NCI-H2227 treated with DMSO at 0.1 percent for 48 hours (cell line): ENCODE results near the gene EMP2.

Source experiments
- DNase-seq: peaks from one replicate; lab custom pipeline; 2025; lab: John Stamatoyannopoulos, UW

Gene EMP2

DNA sequence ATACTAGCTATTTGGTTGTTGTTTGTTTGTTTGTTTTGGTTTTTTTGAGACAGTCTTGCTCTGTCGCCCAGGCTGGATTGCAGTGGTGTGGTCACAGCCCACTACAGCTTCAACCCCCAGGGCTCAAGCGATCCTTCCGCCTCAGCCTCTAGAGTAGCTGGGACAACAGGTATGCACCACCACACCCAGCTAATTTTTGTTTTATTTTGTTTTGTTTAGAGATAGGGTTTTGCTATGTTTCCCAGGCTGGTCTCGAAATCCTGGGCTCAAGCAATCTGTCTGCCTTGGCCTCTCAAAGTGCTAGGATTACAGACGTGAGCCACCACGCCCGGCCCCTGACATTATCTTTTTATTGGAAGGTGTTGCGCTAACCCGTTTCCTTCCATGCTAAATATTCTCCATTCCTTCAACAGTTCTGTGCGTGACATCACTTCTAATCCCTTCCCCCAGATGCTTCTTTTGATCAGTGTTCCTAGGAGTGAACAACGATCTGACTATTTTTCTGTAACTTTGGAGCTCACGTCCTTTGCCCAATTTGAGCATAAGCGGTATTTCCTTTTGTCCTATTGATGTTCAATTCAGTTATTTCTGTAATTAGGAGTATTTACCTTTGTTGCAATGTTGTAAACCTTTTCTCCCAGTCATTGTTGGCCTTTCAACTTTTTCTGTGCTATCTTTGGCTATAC, 30.2 kb upstream of the EMP2 start:
- no peak for DNase-seq

GRCh38 chr16:10609402-10609774, 29.0 kb upstream of the EMP2 start:
- no peak for DNase-seq

GRCh38 chr16:10608687-10609401, 28.4 kb upstream of the EMP2 start:
- no peak for DNase-seq

DNA sequence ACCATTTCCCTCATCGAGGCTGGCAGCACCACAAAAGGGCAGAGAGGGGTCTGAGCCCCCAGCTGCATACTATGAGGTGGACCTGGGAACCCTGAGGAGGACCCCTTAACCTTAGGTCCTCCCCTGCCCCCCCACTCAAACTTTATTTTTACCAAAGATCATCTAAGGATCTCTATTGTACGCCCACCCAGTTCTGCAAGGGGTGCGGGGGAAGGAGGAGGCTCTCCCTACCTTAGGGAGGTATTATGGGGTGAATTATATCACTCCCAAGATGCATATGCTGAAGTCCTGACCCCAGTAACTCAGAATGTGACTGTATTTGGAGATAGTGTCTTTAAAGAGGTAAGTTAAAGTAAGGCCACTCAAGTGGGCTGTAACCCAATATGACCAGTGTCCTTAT, 26.8 kb upstream of the EMP2 start:
- DNase-seq = no peak

GRCh38 chr16:10606607-10607006, 26.2 kb upstream of the EMP2 start:
- DNase-seq = no peak

- no peak for DNase-seq
Observed at GRCh38 chr16:10605636-10606035, 25.2 kb upstream of the EMP2 start.

GRCh38 chr16:10601444-10602408, 21.3 kb upstream of the EMP2 start:
- DNase-seq = no peak

DNA sequence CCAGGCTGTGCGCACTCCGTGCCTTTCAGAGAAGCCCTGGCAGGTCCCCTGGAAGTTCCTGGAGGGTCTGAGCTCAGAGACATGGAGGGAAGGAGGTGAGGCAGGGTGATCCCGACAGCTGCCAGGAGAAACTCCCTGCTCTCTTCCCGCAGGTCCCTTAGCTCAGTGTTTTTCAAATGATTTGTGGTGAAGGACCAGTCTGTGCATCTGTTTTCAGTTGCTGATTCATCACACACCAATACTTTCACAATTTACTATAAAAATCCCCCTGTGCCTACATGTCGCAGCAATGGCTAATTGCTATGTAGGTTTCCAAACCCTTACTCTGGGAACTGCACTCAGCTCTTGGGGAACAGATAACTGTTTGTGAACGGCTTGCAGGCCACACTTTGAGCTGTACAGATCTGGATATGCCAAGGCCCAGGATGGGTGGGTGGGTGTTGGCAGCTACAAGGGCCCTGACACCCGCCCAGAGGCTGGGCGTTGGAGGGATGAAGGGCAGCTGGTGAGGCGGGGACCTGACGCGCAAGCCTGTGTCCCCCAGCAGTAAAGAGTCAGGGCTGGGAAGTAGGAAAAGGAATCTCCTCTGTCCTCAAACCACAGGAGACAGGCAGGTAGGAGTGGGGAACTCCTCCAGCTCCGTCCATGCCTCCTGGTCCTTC, 20.5 kb upstream of the EMP2 start:
- no peak for DNase-seq

GRCh38 chr16:10599626-10600025, 19.2 kb upstream of the EMP2 start:
- no peak for DNase-seq

DNA sequence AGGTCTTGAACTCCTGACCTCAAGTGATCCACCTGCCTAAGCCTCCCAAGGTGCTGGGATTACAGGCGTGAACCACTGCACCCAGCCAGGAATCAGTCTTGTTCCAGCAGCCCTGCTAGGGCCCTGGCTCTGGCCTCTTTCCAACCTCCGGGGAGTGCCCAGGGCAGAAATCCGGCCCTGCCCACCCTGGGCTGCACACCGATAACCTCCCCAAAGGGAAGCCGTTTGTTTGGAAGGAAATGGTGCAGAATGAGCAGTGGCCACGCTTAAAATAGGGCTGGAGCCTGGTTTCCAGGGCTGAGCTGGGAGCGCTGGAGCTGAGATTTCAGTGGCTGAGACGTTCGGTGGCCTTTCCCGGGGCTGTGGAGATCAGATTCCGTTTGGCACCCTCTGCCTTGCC, 17.8 kb upstream of the EMP2 start:
- no peak for DNase-seq

GRCh38 chr16:10597187-10597601, 16.8 kb upstream of the EMP2 start:
- no peak for DNase-seq

DNA sequence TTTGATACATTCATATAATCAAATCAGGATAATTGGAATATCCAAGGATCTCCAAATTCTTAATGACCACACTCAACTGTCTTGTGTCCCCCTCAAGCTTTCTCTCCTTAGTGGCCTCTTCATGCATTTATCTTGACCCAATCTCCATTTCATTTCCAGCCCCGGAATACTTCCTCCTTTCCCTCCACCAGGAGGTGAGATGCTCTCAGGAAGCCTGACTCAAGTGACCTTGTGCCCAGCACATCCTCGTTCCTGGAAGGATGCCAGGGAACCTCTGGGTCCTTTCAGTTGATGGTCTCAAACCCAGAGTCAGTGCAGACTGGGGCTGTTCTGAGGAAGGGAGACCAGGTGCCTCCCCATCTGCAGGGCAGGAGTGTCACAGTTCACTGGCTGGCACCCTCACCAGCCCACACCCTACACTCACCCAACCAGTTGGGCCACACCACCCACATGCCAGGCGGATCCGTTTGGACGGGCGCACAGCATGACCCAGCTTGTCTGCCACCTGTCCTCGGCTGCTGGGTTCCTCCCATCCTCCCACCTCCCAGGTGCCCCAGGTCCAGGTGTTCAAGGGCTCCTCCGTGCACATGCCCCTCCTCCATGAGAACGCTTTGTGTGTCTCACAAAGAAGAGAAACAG, 14.0 kb upstream of the EMP2 start:
- DNase-seq = no peak

DNA sequence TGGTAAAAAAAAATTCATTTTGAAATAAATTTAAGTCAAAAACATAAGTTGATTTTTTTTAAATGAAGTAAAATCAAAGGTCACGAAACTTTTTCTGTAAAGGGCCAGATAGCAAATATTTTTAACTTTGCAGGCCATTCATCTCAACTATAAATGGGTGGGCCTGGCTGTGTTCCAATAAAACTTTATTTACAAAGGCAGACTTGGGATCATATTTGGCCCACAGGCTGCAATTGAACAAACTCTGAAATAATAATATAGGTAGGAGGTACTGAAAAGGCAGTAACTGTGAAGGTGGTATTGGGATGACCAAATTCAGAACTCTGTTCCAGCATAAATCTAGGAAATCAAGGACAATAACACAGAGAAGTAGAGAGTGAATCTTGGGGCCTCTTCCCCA, 12.2 kb upstream of the EMP2 start:
- no peak for DNase-seq

GRCh38 chr16:10590342-10590741, 9.9 kb upstream of the EMP2 start:
- no peak for DNase-seq

DNA sequence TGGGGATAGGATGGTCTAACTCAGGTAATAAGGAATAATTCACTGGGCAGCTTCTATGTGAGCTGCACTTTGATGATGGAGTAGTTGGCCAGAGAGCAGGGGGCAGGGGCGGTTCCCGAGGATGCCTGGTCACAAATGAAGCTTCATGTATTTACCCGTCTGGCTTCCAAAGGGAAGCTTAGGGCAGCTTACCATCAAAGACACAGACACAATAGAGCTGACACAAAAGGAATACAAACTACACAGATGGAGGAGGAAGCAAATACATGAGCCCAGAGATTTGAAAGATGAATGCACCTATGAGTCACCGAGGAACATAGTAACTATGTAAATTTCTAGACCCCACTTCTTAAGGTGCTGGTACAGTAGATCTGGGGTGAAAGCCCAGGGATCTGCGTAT, 8.7 kb upstream of the EMP2 start:
- no peak for DNase-seq

DNA sequence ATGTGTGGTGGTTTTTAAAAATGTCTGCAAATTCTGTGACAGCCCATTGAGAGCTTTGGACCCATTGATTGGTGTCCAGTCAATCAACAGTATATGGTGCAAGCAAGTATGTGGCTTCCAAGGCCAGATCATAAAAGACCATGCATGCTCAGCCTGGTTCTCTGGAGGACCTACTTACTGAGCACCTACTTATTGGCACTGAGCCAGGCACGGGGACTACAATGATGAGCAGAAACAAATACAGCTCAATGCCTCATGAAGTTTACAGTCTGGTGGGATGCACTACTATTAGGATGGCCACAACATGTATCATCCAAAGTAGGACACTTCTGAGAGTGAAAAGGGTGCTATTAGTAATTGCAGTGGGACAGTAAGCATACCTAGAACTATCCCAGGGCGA, 7.2 kb upstream of the EMP2 start:
- no peak for DNase-seq

- DNase-seq = no peak
Observed at GRCh38 chr16:10584981-10585438, 4.6 kb upstream of the EMP2 start.

DNA sequence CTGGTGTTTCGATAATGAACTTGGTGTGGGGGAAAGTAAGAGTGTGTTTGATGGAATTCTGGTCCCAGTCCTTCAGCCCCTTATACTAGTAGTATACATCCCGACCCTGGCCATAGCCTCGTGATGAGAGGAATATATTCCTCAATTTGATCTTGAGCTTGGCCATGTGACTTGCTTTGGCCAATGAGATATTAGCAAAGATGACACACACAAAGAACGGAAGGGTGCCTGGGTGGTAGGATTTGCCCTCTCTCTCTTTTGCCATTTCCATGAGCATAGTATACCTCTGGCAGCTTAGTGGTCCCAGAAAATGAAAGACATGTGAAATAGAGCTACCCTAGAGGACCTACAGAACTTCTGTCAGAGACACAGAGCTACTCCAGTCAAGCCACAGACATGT, 2.9 kb upstream of the EMP2 start:
- DNase-seq = no peak

- no peak for DNase-seq
Observed at GRCh38 chr16:10581507-10581906, 1.1 kb upstream of the EMP2 start.

DNA sequence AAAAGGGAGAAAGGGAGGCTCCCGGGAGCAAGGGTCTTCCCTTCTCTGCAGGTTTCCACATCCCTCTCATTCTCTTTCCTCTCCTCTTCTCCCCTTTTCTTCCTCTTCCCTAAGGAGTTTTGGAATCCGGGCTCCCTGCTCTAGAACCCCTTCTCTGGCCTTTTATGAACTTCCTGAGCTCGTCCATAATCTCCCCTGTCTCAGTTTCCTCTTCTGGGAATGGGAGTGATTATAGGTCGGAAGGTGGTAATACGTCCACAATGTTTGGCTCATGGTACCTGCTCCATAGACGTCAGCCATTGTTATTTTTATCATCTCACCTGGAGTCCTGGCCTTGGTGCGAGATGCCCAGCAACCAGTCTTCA, 467 bp upstream of the EMP2 start:
- no peak for DNase-seq

GRCh38 chr16:10579575-10579964, 828 bp downstream of the EMP2 start:
- DNase-seq = no peak
